Hindlimb muscle (tissue), 1 donor: ENCODE measurements around the gene CNIH2. TPM values are rescaled to one million over a fixed set of nuclear protein-coding genes. Genes with fewer than 3 reads are reported as not detected.

Experiments used
- DNase-seq: peaks from one replicate; pipeline ENCODE4 v3.0.0-alpha.2; 2013
- polyA plus RNA-seq: library from polyadenylated mRNA; unstranded; fragments of 120-200 nt; gene quantifications from one replicate; pipeline ENCODE4 v1.2.1, GENCODE V29; 2013; ENCODE audit not compliant: insufficient read length

Gene CNIH2
- polyA plus RNA-seq, 1 donor: 3.2 TPM

GRCh38 chr11:66278363-66279091 is 552 bp downstream of the CNIH2 start:
- DNase-seq: no peak

DNA sequence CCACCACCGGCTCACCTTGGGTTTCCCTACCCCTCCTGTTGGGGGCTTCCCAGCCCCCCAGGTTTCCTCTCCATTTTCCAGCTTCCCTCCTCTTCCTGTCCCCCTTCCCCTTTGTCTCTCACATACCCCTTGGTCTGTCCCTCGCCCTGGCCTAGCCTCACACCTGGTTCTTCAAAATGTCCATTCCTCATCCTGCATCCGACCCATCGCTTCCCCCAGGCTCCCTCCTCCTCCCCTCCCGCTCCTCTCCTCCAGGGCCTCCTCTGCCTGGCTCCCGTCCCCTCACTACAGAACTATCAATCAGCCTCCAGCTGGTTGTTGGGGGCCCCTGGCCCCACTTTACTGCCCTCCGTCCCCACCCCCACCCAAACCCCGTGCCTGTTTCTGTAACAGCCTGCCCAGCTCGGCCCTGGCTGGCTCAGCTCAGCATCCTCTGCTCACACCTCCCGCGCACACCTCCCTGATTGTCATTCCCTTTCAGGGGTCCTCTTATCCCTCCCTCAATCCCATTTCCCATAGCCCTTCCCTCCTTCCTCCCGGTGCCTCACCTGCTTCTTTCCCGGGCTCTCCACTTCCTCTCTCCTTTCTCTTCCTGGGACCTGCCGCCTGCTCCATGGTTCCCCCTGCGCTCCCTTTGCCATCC is 1.2 kb downstream of the CNIH2 start:
- DNase-seq: no peak

GRCh38 chr11:66280428-66280827 is 2.5 kb downstream of the CNIH2 start:
- DNase-seq: no peak

- DNase-seq: no peak
These were observed 3.0 kb downstream of the CNIH2 start for GRCh38 chr11:66281001-66281400.

DNA sequence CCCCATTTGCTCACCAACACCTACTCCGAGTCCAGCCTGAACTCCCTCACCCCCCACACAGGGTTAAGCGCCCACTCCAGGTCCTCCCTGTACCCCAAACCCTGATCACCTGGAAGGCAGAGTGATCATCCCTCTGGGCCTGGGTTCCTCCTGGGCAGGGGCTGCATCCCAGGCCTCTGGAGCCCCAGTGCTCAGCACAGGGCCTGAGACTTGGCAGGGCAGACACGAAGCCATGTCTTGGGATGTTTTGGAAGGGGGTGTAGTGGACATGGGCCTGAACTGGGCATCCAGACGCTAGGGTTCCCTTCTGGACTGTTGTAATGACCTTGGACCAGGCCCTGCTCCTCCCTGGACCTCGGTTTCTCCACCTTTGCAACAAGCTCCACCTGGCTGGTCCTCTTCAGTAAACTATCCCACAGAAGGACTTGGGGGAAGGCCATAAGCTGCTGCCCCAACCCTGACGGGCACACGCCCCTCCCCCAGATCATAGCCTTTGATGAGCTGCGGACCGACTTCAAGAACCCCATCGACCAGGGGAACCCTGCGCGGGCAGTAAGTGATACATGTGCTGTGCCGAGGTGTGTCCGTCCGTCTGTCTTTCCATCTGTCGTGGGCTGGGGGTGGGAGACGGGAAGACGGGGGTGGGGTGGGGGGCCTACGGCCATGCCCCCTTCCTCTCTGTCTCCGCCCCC is 3.9 kb downstream of the CNIH2 start:
- no peak for DNase-seq

- peak; percentile 95 for DNase-seq
These were observed 4.8 kb downstream of the CNIH2 start for GRCh38 chr11:66282468-66283455.

DNA sequence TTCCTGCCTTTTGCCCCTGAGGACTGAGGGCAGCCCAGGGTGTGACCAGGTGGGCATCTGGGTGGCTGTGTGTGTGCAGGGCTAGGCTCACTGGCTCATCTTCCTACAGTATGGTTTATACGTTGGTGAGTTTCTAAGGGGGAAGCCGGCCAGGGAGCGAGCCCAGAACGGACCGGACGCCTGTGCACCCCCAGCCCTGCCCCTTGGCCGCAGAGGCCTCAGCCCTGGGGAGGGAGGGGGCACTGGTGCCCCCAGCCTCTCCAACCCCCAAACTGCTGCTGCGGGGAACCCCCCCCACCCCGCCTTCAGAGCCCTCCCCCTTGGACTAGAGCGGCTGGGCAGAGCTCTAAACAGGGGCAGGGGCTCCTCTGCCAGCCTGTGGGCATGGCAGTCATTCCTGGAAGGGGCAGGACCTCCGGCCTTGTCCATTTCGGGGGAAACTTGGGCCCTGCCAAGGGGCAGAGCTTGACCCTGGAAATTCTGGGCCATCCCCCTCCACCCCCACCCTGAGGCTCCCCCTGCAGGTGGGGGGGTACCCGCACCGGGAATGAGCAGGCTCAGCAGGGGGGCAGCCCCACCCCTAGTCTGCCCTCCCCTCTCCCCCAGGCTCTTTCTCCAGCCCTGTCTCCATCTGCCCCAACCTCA is 5.6 kb downstream of the CNIH2 start:
- no peak for DNase-seq

DNA sequence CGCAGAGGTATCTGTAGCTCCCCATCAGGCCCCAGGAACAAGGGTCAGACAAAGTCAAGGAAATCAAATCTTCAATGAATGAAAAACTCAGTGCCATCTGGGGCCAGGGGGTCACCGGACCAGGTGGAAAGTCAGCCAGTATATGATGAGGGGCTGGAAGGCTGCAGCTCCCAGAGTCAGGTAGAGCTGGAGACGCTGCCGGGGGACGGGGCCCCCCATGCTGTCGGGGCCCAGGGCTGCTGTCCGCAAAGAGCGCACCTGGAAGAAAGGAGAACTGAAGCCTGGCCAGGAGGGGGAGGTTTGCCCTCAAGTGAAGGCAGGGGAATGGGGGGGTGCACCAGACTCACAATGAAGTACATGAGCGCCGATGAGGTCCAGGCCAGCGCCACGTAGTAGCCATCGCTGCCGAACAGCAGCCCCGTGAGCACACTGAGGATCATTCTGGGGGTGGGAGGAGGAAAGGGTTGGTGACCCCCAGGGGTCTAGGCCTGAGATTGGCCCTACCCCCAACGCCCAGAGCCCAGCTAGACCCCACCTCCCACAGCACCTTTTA is 6.6 kb downstream of the CNIH2 start:
- no peak for DNase-seq

DNA sequence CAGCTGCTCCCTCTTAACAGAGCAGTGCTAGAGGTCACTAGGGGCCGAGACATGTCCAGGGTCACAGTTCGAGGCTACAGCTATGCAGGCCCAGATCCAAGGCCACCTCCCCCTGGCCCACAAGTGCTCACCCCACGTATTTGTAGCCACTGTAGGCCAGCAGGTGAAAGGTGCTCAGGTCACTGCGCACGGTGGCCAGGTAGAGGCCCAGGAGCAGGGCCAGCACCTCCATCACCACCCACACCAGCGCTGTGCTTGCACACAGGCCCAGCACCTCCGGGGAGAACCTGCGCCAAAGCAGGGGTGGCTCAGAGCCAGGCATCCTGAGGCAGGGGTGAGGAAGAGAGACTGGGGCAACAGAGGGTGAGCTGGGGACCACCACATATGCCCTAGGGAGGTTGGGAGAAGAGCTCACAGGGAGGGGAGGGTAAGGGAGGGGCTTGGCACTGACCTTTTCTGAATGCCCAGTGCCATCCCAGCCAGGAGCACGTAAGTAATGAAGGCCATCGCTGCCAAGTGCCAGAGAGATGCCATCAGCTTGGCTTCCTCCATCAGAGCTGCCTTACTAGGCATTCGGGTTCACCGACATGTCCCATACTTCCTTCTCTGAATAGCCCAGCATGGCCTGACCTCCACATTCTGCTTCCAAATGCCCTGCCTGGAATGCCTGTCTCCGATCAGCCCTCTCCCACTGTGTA is 7.4 kb downstream of the CNIH2 start:
- DNase-seq: no peak

GRCh38 chr11:66286699-66287098 is 8.7 kb downstream of the CNIH2 start:
- no peak for DNase-seq

- no peak for DNase-seq
These were observed 9.4 kb downstream of the CNIH2 start for GRCh38 chr11:66287211-66287888.

GRCh38 chr11:66287889-66288670 is 10.1 kb downstream of the CNIH2 start:
- no peak for DNase-seq

DNA sequence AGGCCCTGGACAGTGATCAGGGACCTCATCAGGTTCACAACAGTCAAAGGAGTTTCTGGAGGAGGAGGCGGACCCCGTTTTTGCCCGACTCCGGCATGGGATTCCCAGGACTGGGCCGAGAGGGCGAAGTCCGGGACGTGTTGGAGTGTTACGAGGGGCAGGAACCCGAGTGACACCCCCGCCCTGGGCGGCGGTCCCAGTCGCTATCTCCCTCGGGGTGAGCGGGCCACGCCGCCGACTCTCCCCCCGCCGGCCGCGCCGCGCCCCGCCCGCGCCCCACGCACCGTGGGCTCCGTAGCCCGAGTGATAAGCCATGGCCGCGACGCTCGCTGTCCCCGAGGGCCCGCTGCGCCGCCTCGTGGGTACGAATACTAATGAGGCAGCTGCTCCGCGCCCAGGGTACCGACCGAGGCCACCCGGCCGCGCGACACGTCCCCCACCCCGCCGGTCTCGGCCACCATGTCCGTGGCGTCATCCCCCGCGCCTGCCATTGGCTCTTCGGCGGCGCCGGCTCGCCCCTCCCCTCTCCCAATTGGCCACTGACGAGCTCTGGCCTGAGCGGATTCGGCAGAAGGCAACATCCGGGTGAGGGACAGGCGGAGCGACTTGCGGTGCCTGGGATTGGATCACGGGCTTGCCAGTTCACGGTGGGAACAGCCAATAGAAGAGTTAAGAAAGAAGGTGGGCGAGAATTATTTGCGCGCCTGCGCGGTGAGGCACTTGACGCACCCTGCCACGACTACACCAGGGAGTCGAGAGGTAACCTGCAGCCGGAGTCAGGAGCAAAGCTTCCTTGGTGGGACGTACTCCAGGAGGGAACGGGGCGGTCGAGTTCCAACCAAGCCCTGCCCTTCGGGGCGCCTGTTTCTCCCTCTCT is 10.9 kb downstream of the CNIH2 start, which contains the start of gene YIF1A:
Gene YIF1A, minus strand, starts transcription at position 473 of the 877 bp plus-strand sequence. Its CDS starts 158 bp downstream, at position 315.
- peak; percentile 99 for DNase-seq

DNA sequence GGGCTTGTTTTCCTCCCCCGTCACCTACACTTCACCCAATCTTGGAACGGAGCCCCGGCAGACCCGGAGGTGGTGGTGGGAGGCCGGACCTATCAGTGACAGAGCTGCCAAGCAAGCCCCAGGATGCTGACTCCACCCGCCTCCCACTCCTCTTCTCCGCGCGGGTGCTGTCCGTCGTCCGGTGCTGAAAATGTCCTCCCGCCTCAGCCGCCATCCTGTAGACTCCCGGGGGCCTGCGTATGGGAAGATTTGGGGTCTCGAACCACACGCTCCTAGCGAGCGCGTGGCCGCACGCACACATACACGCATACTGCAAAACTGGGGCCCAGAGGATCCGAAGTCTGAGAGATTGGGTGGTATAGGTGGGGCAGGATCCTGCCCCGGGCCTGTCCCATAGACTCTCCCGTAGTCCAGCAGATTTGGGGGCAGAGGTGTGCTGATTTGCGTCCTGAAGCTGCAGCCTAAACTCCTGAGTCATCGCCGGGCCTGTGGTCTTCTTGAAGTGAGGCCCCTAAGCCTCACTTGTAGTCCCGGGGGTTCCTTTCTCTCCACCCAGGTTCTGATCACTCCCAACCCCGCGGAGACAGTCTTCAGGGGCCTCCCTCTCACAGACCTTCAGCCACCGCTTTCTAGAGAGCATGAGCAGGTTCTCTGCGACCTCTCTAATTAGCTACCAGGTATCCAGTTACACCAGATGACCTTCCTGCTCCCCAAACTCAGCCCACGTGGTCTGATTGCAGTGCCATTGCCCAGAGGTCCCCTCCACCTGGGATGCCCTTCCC is 11.8 kb downstream of the CNIH2 start:
- DNase-seq: peak; percentile 82

DNA sequence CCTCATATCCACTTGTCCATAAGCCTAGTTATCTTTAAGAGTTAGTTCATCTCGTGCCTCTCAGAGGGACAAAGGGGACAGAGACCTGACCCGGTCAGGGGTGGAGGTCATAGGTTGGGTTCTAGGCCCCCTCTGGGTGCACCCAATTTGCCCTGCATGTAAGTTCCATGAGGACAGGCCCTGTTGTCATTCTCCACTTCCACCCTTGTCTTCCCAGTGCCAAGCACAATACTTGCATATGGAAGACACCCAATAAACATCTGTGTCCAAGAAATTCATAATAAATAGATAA is 12.3 kb downstream of the CNIH2 start:
- no peak for DNase-seq

DNA sequence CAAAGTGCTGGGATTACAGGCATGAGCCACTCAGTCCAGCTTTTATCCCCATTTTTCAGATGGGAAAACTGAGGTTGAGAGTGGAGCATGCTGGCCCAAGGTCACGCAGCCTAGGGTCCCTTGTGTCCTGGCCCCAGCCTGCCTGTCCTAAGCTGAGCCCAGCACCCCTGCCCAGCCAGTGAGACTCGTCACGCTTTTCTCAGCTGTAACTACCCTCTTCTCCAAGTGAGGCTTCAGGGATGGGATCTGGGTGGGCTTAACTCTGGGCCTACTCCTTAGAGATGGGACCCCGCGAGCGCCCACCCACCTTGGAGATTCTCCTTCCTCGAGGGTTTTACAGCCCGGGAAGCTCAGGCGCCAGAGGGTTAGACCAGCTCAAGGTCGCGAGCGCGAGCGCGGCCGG is 13.3 kb downstream of the CNIH2 start:
- DNase-seq: no peak

DNA sequence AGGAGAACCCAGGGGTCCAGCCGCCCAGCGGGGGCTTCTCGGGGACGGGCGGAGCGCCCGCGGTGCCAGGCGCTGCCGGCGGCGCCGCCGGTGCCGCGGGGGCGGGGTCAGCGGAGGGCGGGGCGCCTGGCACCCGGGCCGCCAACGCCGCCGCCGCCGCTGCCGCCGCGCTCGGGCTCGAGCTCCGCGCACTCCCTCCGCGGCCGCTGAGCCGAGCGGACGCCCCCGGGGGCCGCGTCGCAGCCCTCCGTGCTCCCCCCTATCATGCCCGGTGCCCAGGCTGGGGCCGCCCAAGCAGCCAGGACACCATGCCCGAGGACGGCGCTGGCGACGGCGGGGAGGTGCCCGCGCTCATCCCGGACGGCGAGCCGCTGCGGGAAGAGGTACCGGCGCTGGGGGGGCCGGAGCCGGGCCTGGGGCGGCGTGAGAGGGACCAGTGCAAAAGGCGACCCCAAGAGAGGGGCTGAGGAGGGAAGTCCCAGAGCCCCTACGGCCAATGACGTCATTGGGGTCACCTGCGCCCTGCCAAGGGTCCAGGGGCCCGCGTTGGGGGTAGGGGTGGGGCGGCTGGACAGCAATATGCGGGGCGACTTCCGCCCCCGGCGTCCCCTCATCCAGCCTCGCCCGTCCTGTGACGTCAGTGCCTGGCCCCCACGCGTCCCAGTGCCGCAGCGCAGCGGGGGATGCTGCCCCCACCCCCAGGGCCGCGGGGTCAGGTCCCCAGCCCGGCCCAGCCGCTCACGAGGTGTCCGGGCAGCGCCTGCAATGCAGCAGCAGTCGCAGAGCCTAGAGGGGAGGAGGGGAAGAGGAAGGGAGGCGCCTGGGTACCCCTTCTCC is 13.9 kb downstream of the CNIH2 start, which contains the start of gene TMEM151A:
Gene TMEM151A, plus strand, starts transcription at position 189 of the 837 bp plus-strand sequence. Its CDS starts 120 bp downstream, at position 309.
- DNase-seq: no peak
